ENCODE data around the gene DACH1. TPM values are rescaled to one million over a fixed set of nuclear protein-coding genes. Genes with fewer than 3 reads are reported as not detected.

Gene DACH1
- total and polyA plus RNA-seq, 12 donors = 1.2 to 5.2 (median 2.6) TPM

DNA sequence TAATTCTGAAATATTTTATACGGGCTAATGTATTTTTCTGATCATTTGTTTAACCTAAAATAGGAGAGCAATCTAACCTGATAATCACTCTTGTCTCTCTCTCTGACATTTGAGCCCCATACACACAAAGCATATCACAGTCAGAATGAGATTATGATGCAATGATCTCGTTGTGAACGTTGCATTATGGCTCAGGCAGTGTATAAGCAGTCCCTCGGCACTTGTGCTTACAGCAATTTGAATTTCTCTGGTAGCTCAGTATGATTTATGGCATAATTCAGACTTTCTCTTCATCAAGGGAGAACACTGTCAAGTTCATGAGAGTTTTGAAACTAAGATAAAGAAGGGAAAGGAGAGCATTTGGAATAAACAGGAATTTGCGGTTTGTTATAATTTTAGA, 256.1 kb downstream of the DACH1 start:
- WGBS, 2 donors = 57 to 61% methylated on average over 5 of the region's 5 CpGs
- intact Hi-C loops (cut with DNase I) = no loop called here
- no peak overlapping the region for H3K27ac ChIP-seq

DNA sequence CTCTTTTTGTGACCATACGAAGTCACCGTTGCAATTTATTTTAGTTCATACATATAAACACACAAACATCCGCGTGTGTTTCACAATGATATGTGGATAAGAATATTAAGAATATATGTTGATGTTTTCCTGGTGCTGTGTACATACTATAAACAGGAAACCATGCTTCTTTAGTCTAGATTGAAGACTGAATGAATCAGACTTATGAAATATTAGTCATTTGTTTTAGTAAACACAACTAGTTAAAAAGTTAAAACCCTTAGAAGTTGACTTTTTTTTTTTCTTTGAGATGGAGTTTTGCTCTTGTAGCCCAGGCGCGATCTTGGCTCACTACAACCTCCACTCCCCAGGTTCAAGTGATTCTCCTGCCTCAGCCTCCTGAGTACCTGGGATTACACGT, 257.7 kb downstream of the DACH1 start:
- H3K9me3 ChIP-seq = no peaks in the 10 kb centered on the region
- ATAC-seq (no peak), DNase-seq (no peak)
- peaks cover 0 to 20% (median 0%) of the 10 kb centered on the region in 9 donors for H3K4me1 ChIP-seq
- no peak overlapping the region for H3K27ac ChIP-seq
- H3K4me3 ChIP-seq = no peak overlapping the region
- intact Hi-C loops (cut with DNase I) = no loop called here
- no peaks in the 10 kb centered on the region for H3K36me3 ChIP-seq
- 93 to 95% methylated on average over 7 of the region's 7 CpGs for WGBS, 2 donors
- no peaks in the 10 kb centered on the region for H3K27me3 ChIP-seq
- TF ChIP-seq, protein P1, sequence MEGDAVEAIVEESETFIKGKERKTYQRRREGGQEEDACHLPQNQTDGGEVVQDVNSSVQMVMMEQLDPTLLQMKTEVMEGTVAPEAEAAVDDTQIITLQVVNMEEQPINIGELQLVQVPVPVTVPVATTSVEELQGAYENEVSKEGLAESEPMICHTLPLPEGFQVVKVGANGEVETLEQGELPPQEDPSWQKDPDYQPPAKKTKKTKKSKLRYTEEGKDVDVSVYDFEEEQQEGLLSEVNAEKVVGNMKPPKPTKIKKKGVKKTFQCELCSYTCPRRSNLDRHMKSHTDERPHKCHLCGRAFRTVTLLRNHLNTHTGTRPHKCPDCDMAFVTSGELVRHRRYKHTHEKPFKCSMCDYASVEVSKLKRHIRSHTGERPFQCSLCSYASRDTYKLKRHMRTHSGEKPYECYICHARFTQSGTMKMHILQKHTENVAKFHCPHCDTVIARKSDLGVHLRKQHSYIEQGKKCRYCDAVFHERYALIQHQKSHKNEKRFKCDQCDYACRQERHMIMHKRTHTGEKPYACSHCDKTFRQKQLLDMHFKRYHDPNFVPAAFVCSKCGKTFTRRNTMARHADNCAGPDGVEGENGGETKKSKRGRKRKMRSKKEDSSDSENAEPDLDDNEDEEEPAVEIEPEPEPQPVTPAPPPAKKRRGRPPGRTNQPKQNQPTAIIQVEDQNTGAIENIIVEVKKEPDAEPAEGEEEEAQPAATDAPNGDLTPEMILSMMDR (IDR thresholded peaks at IDR 0.05) = no peak

More for the DNA sequence above, 256.1 kb downstream of the DACH1 start:
- peaks cover 0 to 20% (median 0%) of the 10 kb centered on the region in 9 donors for H3K4me1 ChIP-seq
- H3K27me3 ChIP-seq = no peaks in the 10 kb centered on the region
- H3K36me3 ChIP-seq = no peaks in the 10 kb centered on the region
- no peak for ATAC-seq
- H3K9me3 ChIP-seq = no peaks in the 10 kb centered on the region
- no peak overlapping the region for H3K4me3 ChIP-seq
- no peak for DNase-seq
- TF ChIP-seq, protein P1 (IDR thresholded peaks at IDR 0.05) = no peak

DNA sequence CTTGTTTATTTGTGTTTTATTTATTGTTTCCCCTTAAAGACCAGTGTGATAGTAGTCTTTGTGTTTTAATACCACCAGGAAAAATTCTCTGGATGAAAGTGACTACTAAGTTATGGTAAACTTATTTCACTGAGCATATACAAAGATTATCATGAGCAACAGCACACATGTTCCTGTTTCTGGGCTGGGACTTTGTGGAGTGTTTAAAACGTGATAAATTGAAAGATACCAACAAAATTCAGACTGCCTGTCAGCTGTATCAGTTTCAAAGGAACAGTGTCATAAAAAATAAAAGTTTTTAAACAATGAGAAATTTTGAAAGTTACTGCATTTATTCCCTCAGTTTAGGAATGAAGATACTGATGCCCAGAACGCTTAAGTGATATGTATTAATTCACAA, 259.4 kb downstream of the DACH1 start:
- Histone ChIP-seq H3K36me3 (no peaks in the 10 kb centered on the region), H3K27me3 (no peaks in the 10 kb centered on the region), H3K4me1 (peaks cover 0 to 8% (median 0%) of the 10 kb centered on the region in 9 donors), H3K4me3 (no peak overlapping the region), H3K9me3 (no peaks in the 10 kb centered on the region), H3K27ac (no peak overlapping the region)
- TF ChIP-seq, protein P1 (IDR thresholded peaks at IDR 0.05) = no peak
- intact Hi-C loops (cut with DNase I) = no loop called here
- 65 to 67% methylated on average over 2 of the region's 2 CpGs for WGBS, 2 donors
- no peak for DNase-seq
- no peak for ATAC-seq

DNA sequence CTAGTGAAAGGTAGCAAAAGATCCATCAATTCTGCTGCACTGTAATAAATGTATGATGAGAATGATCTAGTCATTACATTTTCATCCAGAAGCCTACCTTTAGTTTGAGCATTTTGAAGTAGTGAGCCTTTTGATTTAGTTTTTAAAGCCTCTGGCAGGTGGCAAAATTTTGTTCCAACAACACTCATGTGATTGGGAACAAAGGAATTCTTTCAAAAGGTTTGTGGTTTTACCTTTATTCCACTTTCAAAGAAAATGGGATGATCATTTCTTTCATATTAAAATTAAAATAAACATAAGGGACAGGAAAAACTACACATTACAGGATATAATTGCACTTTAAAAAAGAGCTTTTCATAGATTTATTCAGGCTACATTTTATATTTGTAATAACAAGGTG, 260.2 kb downstream of the DACH1 start:
- Histone ChIP-seq H3K27ac (no peak overlapping the region), H3K36me3 (no peaks in the 10 kb centered on the region), H3K9me3 (no peaks in the 10 kb centered on the region), H3K4me1 (peaks cover 0 to 8% (median 0%) of the 10 kb centered on the region in 9 donors), H3K4me3 (no peak overlapping the region), H3K27me3 (no peaks in the 10 kb centered on the region)
- no peak for DNase-seq
- intact Hi-C loops (cut with DNase I) = no loop called here
- ATAC-seq = no peak
- TF ChIP-seq, protein P1 (IDR thresholded peaks at IDR 0.05) = no peak

Measured in heart right ventricle (tissue), 16 donors.